Thyroid gland (tissue), 4 donors: Measurements from ENCODE around the gene ANXA9. TPM values are rescaled to one million over a fixed set of nuclear protein-coding genes. Genes with fewer than 3 reads are reported as not detected.
A peak's percentile ranks its signal among the peaks of the same experiment; 100 is the strongest.

Source experiments
- DNase-seq, 2 donors: peaks; one replicate each; pipeline ENCODE4 v3.0.0-alpha.2; 2019
- H3K27ac ChIP-seq, 3 donors: fragments of 200-600 bp; sonication (generic); 1 replicate in 2 of 3; 2 replicates in 1 of 3; pipeline ENCODE4 v1.5.1; 2016 to 2019; ENCODE audit warnings: mild to moderate bottlenecking in 1 of 3, moderate library complexity in 1 of 3
- H3K27me3 ChIP-seq: fragments of 200-600 bp; sonication (generic); one replicate; pipeline ENCODE4 v1.5.1; 2019
- H3K36me3 ChIP-seq, 2 donors: fragments of 200-600 bp; sonication (generic); one replicate each; pipeline ENCODE4 v1.5.1; 2016 to 2019
- H3K4me1 ChIP-seq, 2 donors: fragments of 200-600 bp; sonication (generic); one replicate each; pipeline ENCODE4 v1.5.1; 2017 to 2019
- H3K4me3 ChIP-seq, 3 donors: fragments of 200-600 bp; sonication (generic); replicated peaks in 1 of 3; 1 replicate in 2 of 3; 2 replicates in 1 of 3; pipeline ENCODE4 v1.5.1; 2016; ENCODE audit warnings: mild to moderate bottlenecking in 1 of 3
- H3K9me3 ChIP-seq: fragments of 200-600 bp; sonication (generic); one replicate; pipeline ENCODE4 v1.5.1; 2017
- CTCF ChIP-seq, 6 experiments: fragments of 200-600 bp in 3 of 6; fragments of 450-650 bp in 3 of 6; sonication (generic) in 3 of 6; IDR thresholded peaks; one replicate each; pipeline ENCODE4 v1.5.1; 2016 to 2019; ENCODE audit warnings: antibody characterized with exemption in 6 of 6, mild to moderate bottlenecking in 2 of 6, inconsistent platforms in 1 of 6, moderate library complexity in 1 of 6
- POLR2A ChIP-seq, 2 donors: fragments of 450-650 bp; IDR thresholded peaks; one replicate each; pipeline ENCODE4 v1.6.1; 2017; ENCODE audit warnings: antibody characterized with exemption in 2 of 2, mild to moderate bottlenecking in 2 of 2, moderate library complexity in 1 of 2
- WGBS, 2 donors: methylation state at CpG; one replicate each; pipeline ENCODE4 v1.1.5; 2017; 5-methylcytosine and 5-hydroxymethylcytosine counted together
- intact Hi-C: fragments of 100-400 bp; cut with DNase I; formaldehyde crosslinking; loops from one replicate; pipeline ENCODE4 v1.15.1; 2023
- small RNA-seq: library from RNA; depleted of rRNA; stranded (forward); fragments of <200 nt; gene quantifications from one replicate; pipeline ENCODE3, GENCODE V24; 2016
- total RNA-seq, 4 donors: library from RNA; depleted of rRNA; stranded (reverse); fragments of >200 nt; gene quantifications; one replicate each; pipeline ENCODE4 v1.2.3, GENCODE V29; 2016

ANXA9 gene
- total RNA-seq, 4 donors from 2014 or later: 5.8 to 14.9 (median 10.0) TPM

GRCh38 chr1:151037032-151037431 is 54.9 kb downstream of the ANXA9 start:
- Histone ChIP-seq H3K27me3 (no peaks in the 10 kb centered on the region), H3K9me3 (no peaks in the 10 kb centered on the region), H3K4me1 (peaks cover 5 to 6% of the 10 kb centered on the region in 2 donors), H3K27ac (peak overlapping the region in 1 of 3 donors; percentile 30), H3K4me3 (no peak overlapping the region), H3K36me3 (peaks cover 16 to 20% of the 10 kb centered on the region in 2 donors)
- intact Hi-C loops: no loop called here
- DNase-seq: no peak
- TF ChIP-seq POLR2A (IDR thresholded peaks at IDR 0.05) (no peak), CTCF (IDR thresholded peaks at IDR 0.05) (no peak)
- 79 to 82% methylated on average over 6 of the region's 6 CpGs for WGBS, 2 donors

GRCh38 chr1:151039521-151039920 is 57.4 kb downstream of the ANXA9 start:
- intact Hi-C loops: no loop called here
- H3K27me3 ChIP-seq: no peaks in the 10 kb centered on the region
- H3K9me3 ChIP-seq: no peaks in the 10 kb centered on the region
- peaks cover 6 to 11% of the 10 kb centered on the region in 2 donors for H3K36me3 ChIP-seq
- no peak overlapping the region for H3K27ac ChIP-seq
- H3K4me3 ChIP-seq: no peak overlapping the region
- peaks cover 5 to 6% of the 10 kb centered on the region in 2 donors for H3K4me1 ChIP-seq
- TF ChIP-seq POLR2A (IDR thresholded peaks at IDR 0.05) (no peak), CTCF (IDR thresholded peaks at IDR 0.05) (no peak)
- no peak for DNase-seq
- WGBS, 2 donors: 94 to 95% methylated on average over 3 of the region's 3 CpGs

GRCh38 chr1:151043163-151043562 is 61.1 kb downstream of the ANXA9 start:
- DNase-seq: no peak

More at GRCh38 chr1:151043163-151043562, 61.1 kb downstream of the ANXA9 start:
- intact Hi-C loops: no loop called here
- Histone ChIP-seq H3K9me3 (no peaks in the 10 kb centered on the region), H3K36me3 (peaks cover 0 to 5% of the 10 kb centered on the region in 2 donors), H3K4me3 (no peak overlapping the region), H3K27ac (no peak overlapping the region), H3K4me1 (peaks cover 5% of the 10 kb centered on the region in 2 donors), H3K27me3 (no peaks in the 10 kb centered on the region)
- no peak for TF ChIP-seq CTCF (IDR thresholded peaks at IDR 0.05)
- no peak for TF ChIP-seq POLR2A (IDR thresholded peaks at IDR 0.05)
- WGBS, 2 donors: 80 to 88% methylated on average over 1 of the region's 1 CpG

Small RNA genes lying within 50 kb of the gene (small RNA-seq; reads per million reads assigned to genes)
- gene RNU6-884P: not detected

Other genes starting within 250 kb of the ANXA9 start
- 10 to 100 TPM; 26.2 to 49.3 (median 33.1) TPM for gene CTSS, start 216.5 kb upstream of the ANXA9 start, total RNA-seq
- 10 to 100 TPM; 16.1 to 76.2 (median 36.8) TPM for gene CTSK, start 174.0 kb upstream of the ANXA9 start, total RNA-seq
- 10 to 100 TPM; 44.2 to 58.3 (median 51.4) TPM for gene ARNT, start 105.7 kb upstream of the ANXA9 start, total RNA-seq
- gene CTXND2, start 95.2 kb upstream of the ANXA9 start, total RNA-seq: not detected
- gene SETDB1, start 55.9 kb upstream of the ANXA9 start, total RNA-seq: 10 to 100 TPM; 35.4 to 59.9 (median 44.8) TPM
- 100 to 1,000 TPM; 158 to 183 (median 171) TPM for gene CERS2, start 7.5 kb upstream of the ANXA9 start, total RNA-seq
- 100 to 1,000 TPM in 1 of 4 donors, 10 to 100 TPM in 3; 50.9 to 103 (median 90.4) TPM for gene MINDY1, start 24.6 kb downstream of the ANXA9 start, total RNA-seq
- gene PRUNE1, start 26.2 kb downstream of the ANXA9 start, total RNA-seq: 10 to 100 TPM; 66.0 to 79.0 (median 76.3) TPM
- gene BNIPL, start 54.3 kb downstream of the ANXA9 start, total RNA-seq: 10 to 100 TPM in 1 of 4 donors, 1 to 10 TPM in 3; 4.0 to 16.8 (median 5.0) TPM
- gene C1orf56, start 65.5 kb downstream of the ANXA9 start, total RNA-seq: 10 to 100 TPM in 3 of 4 donors, 1 to 10 TPM in 1; 7.8 to 22.6 (median 14.8) TPM
- gene CDC42SE1, start 77.3 kb downstream of the ANXA9 start, total RNA-seq: 10 to 100 TPM; 64.9 to 95.3 (median 82.2) TPM
- gene MLLT11, start 78.1 kb downstream of the ANXA9 start, total RNA-seq: 1 to 10 TPM in 2 of 4 donors, under 1 TPM in 2; 0.46 to 1.6 (median 1.2) TPM
- gene GABPB2, start 88.5 kb downstream of the ANXA9 start, total RNA-seq: 10 to 100 TPM; 14.9 to 22.2 (median 18.3) TPM
- 1 to 10 TPM; 2.5 to 5.9 (median 3.4) TPM for gene SEMA6C, start 164.3 kb downstream of the ANXA9 start, total RNA-seq
- gene TNFAIP8L2, start 174.4 kb downstream of the ANXA9 start, total RNA-seq: 1 to 10 TPM; 2.2 to 4.2 (median 2.4) TPM
- 10 to 100 TPM; 13.4 to 19.7 (median 15.7) TPM for gene LYSMD1, start 183.6 kb downstream of the ANXA9 start, total RNA-seq
- gene SCNM1, start 183.9 kb downstream of the ANXA9 start, total RNA-seq: 10 to 100 TPM; 13.2 to 44.5 (median 24.5) TPM
- not detected for gene TMOD4, start 193.7 kb downstream of the ANXA9 start, total RNA-seq
- 10 to 100 TPM; 36.9 to 47.5 (median 39.9) TPM for gene VPS72, start 207.9 kb downstream of the ANXA9 start, total RNA-seq
- 10 to 100 TPM; 53.4 to 74.5 (median 57.8) TPM for gene PIP5K1A, start 216.3 kb downstream of the ANXA9 start, total RNA-seq